ENCODE measurements around the gene FZD10. TPM values are rescaled to one million over a fixed set of nuclear protein-coding genes. Genes with fewer than 3 reads are reported as not detected.

The FZD10 gene
- total RNA-seq, 1 donor from 2014 or later = 0.05 TPM

DNA sequence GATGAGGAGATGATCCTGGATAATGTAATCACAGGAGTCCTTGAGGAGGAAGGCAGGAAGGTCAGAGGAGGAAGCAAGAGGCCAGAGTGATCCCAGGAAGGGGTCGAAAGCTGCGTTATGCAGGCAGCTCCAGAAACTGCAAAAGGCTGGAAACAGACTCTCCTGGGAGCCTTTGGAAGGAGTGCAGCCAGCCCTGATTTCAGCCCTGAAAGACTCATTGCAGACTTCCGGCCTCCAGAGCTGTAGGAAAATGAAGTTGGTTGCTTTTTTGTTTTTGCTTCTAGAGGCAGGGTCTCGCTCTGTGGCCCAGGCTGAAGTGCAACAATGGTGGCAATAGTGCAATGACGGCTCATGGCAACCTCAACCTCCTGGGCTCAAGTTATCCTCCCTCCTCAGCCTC, 44.6 kb upstream of the FZD10 start:
- intact Hi-C loops (cut with micrococcal nuclease) = no loop called here
- H3K36me3 ChIP-seq = no peaks in the 10 kb centered on the region
- TF ChIP-seq, protein P1, sequence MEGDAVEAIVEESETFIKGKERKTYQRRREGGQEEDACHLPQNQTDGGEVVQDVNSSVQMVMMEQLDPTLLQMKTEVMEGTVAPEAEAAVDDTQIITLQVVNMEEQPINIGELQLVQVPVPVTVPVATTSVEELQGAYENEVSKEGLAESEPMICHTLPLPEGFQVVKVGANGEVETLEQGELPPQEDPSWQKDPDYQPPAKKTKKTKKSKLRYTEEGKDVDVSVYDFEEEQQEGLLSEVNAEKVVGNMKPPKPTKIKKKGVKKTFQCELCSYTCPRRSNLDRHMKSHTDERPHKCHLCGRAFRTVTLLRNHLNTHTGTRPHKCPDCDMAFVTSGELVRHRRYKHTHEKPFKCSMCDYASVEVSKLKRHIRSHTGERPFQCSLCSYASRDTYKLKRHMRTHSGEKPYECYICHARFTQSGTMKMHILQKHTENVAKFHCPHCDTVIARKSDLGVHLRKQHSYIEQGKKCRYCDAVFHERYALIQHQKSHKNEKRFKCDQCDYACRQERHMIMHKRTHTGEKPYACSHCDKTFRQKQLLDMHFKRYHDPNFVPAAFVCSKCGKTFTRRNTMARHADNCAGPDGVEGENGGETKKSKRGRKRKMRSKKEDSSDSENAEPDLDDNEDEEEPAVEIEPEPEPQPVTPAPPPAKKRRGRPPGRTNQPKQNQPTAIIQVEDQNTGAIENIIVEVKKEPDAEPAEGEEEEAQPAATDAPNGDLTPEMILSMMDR (IDR thresholded peaks at IDR 0.05; ENCODE audit: borderline replicate concordance) = no peak
- DNase-seq = no peak
- no peaks in the 10 kb centered on the region for H3K9me3 ChIP-seq (replicated peaks)
- H3K4me1 ChIP-seq = no peaks in the 10 kb centered on the region
- H3K4me3 ChIP-seq = no peak overlapping the region
- H3K27ac ChIP-seq (replicated peaks) = no peak overlapping the region
- peaks cover 71% of the 10 kb centered on the region for H3K27me3 ChIP-seq (ENCODE audit: low read depth)

GRCh38 chr12:130118181-130118580, 44.1 kb upstream of the FZD10 start:
- Histone ChIP-seq H3K27ac (replicated peaks) (no peak overlapping the region), H3K4me1 (no peaks in the 10 kb centered on the region), H3K27me3 (ENCODE audit: low read depth) (peaks cover 67% of the 10 kb centered on the region), H3K36me3 (no peaks in the 10 kb centered on the region), H3K9me3 (replicated peaks) (no peaks in the 10 kb centered on the region), H3K4me3 (no peak overlapping the region)
- TF ChIP-seq, protein P1 (IDR thresholded peaks at IDR 0.05; ENCODE audit: borderline replicate concordance) = no peak
- intact Hi-C loops (cut with micrococcal nuclease) = no loop called here
- DNase-seq = no peak

GRCh38 chr12:130119241-130119861, 42.9 kb upstream of the FZD10 start:
- TF ChIP-seq, protein P1 (IDR thresholded peaks at IDR 0.05; ENCODE audit: borderline replicate concordance) = no peak
- H3K4me1 ChIP-seq = no peaks in the 10 kb centered on the region
- H3K27me3 ChIP-seq (ENCODE audit: low read depth) = peaks cover 62% of the 10 kb centered on the region
- no peaks in the 10 kb centered on the region for H3K9me3 ChIP-seq (replicated peaks)
- H3K4me3 ChIP-seq = no peak overlapping the region
- intact Hi-C loops (cut with micrococcal nuclease) = no loop called here
- DNase-seq = no peak
- H3K36me3 ChIP-seq = no peaks in the 10 kb centered on the region
- no peak overlapping the region for H3K27ac ChIP-seq (replicated peaks)

- intact Hi-C loops (cut with micrococcal nuclease) = no loop called here
- no peak overlapping the region for H3K27ac ChIP-seq (replicated peaks)
- H3K4me1 ChIP-seq = no peaks in the 10 kb centered on the region
- H3K4me3 ChIP-seq = no peak overlapping the region
- H3K27me3 ChIP-seq (ENCODE audit: low read depth) = peaks cover 62% of the 10 kb centered on the region
- no peak for DNase-seq
- TF ChIP-seq, protein P1 (IDR thresholded peaks at IDR 0.05; ENCODE audit: borderline replicate concordance) = no peak
- H3K36me3 ChIP-seq = no peaks in the 10 kb centered on the region
- no peaks in the 10 kb centered on the region for H3K9me3 ChIP-seq (replicated peaks)
These were observed 42.1 kb upstream of the FZD10 start for GRCh38 chr12:130120012-130120805.

- Histone ChIP-seq H3K27me3 (ENCODE audit: low read depth) (peaks cover 55% of the 10 kb centered on the region), H3K4me3 (no peak overlapping the region), H3K9me3 (replicated peaks) (no peaks in the 10 kb centered on the region), H3K4me1 (peaks cover 1% of the 10 kb centered on the region), H3K36me3 (no peaks in the 10 kb centered on the region), H3K27ac (replicated peaks) (peak overlapping the region; percentile 58)
- DNase-seq = no peak
- TF ChIP-seq, protein P1 (IDR thresholded peaks at IDR 0.05; ENCODE audit: borderline replicate concordance) = no peak
- intact Hi-C loops (cut with micrococcal nuclease) = no loop called here
These were observed 40.9 kb upstream of the FZD10 start for GRCh38 chr12:130121226-130122000.

Data from left ventricle myocardium inferior (tissue), 1 donor.